Measurements from ENCODE around the gene CACHD1.

DNA sequence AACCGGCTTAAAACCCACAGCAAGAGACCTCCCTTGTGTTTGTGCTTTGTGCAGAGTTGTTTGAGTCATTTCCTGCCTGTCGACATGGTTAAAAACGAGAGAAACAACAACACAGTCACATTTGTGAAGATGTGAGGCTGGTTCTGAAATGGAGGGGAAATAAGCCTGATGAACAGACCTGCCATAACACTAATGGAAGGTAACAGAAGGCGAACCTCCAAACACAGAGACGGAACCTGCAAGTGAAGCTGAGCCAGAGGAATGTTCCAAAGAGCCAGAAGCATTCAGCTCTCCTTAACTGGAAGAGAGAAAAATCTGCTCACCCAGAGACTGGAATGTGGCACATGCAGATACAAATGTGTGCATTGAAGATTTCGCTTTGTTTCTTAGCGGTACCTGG lies 221.7 kb downstream of the CACHD1 start:
- TF ChIP-seq CTCF (IDR thresholded peaks at IDR 0.05) (no peak), POLR2A (IDR thresholded peaks at IDR 0.05) (no peak)

All from prostate gland (tissue), 2 donors.